Measurements from ENCODE around the gene SERPINA1.

DNA sequence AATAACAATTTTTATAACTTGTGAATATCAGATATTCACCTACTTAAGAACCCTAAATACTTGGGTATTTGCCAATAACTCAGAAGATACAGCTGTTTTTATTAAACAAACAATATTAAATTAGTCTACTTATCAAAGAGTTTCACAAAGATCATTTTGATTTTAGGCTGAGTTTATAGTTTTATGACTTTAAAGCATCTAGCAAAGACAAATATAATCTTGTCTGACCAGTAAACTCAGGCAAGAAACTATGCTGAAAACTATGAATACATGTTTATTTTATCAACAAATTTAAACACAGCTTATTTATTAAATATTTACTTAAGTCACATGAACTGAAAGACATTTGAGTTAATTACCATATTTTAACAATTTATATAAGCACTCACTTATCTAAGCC, 18.5 kb upstream of the SERPINA1 start:
- TF ChIP-seq, protein P1, sequence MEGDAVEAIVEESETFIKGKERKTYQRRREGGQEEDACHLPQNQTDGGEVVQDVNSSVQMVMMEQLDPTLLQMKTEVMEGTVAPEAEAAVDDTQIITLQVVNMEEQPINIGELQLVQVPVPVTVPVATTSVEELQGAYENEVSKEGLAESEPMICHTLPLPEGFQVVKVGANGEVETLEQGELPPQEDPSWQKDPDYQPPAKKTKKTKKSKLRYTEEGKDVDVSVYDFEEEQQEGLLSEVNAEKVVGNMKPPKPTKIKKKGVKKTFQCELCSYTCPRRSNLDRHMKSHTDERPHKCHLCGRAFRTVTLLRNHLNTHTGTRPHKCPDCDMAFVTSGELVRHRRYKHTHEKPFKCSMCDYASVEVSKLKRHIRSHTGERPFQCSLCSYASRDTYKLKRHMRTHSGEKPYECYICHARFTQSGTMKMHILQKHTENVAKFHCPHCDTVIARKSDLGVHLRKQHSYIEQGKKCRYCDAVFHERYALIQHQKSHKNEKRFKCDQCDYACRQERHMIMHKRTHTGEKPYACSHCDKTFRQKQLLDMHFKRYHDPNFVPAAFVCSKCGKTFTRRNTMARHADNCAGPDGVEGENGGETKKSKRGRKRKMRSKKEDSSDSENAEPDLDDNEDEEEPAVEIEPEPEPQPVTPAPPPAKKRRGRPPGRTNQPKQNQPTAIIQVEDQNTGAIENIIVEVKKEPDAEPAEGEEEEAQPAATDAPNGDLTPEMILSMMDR (conservative IDR thresholded peaks at IDR 0.05 in 1 of 2, IDR thresholded peaks at IDR 0.05 in 1 of 2; ENCODE audit: low read depth in 1 of 2, low read length in 2 of 2) = no peak
- TF ChIP-seq EZH2 (IDR thresholded peaks at IDR 0.05; ENCODE audit: low read length, missing control alignments) = no peak
